ENCODE data around the gene DPYSL5. TPM values are rescaled to one million over a fixed set of nuclear protein-coding genes. Genes with fewer than 3 reads are reported as not detected.
A peak's percentile ranks its signal among the peaks of the same experiment; 100 is the strongest.
"Not testable (repeated sequence)": the region's sequence is repeated elsewhere in the genome, so short reads cannot be mapped to it uniquely, and the experiment has no call there.

Gene DPYSL5
- total and polyA plus RNA-seq, 2 donors from 2014 or later, result not detected

GRCh38 chr2:26917135-26917836 is 69.4 kb downstream of the DPYSL5 start:
- no peak overlapping the region for H3K4me3 ChIP-seq (ENCODE audit: low read length in 3 of 3)
- H3K9ac ChIP-seq (ENCODE audit: low read length in 3 of 3), result no peak overlapping the region
- H3K4me1 ChIP-seq (ENCODE audit: control insufficient read depth in 2 of 3, insufficient read depth in 2 of 3, low read depth in 1 of 3, low read length in 3 of 3), result no peaks in the 10 kb centered on the region
- H3K27ac ChIP-seq (ENCODE audit: low read depth in 2 of 2, low read length in 2 of 2), result no peak overlapping the region
- intact Hi-C loops (cut with DNase I), result no loop called here
- FAIRE-seq, result no peak
- TF ChIP-seq CTCF (IDR thresholded peaks at IDR 0.05; ENCODE audit: borderline replicate concordance, extremely low read depth, insufficient read depth), result no peak
- no peaks in the 10 kb centered on the region for H3K27me3 ChIP-seq (ENCODE audit: control insufficient read depth, insufficient read depth, low read length)
- H3K9me3 ChIP-seq (ENCODE audit: control insufficient read depth in 2 of 3, insufficient read depth in 1 of 3, low read length in 3 of 3), result no peaks in the 10 kb centered on the region
- no peaks in the 10 kb centered on the region for H3K36me3 ChIP-seq (ENCODE audit: control insufficient read depth in 2 of 3, insufficient read depth in 3 of 3, low read length in 3 of 3)
- DNase-seq, result no peak

- DNase-seq, result peak in 1 of 5 donors; percentile 1
- H3K36me3 ChIP-seq (ENCODE audit: control insufficient read depth in 2 of 3, insufficient read depth in 3 of 3, low read length in 3 of 3), result no peaks in the 10 kb centered on the region
- intact Hi-C loops (cut with DNase I), result no loop called here
- H3K9ac ChIP-seq (ENCODE audit: low read length in 3 of 3), result no peak overlapping the region
- H3K27me3 ChIP-seq (ENCODE audit: control insufficient read depth, insufficient read depth, low read length), result no peaks in the 10 kb centered on the region
- H3K9me3 ChIP-seq (ENCODE audit: control insufficient read depth in 2 of 3, insufficient read depth in 1 of 3, low read length in 3 of 3), result no peaks in the 10 kb centered on the region
- no peak for FAIRE-seq
- H3K4me3 ChIP-seq (ENCODE audit: low read length in 3 of 3), result no peak overlapping the region
- TF ChIP-seq CTCF (IDR thresholded peaks at IDR 0.05; ENCODE audit: borderline replicate concordance, extremely low read depth, insufficient read depth), result no peak
- peaks cover 0 to 2% (median 0%) of the 10 kb centered on the region in 3 donors for H3K4me1 ChIP-seq (ENCODE audit: control insufficient read depth in 2 of 3, insufficient read depth in 2 of 3, low read depth in 1 of 3, low read length in 3 of 3)
- no peak overlapping the region for H3K27ac ChIP-seq (ENCODE audit: low read depth in 2 of 2, low read length in 2 of 2)
These were observed 73.4 kb downstream of the DPYSL5 start for GRCh38 chr2:26921323-26921722.

DNA sequence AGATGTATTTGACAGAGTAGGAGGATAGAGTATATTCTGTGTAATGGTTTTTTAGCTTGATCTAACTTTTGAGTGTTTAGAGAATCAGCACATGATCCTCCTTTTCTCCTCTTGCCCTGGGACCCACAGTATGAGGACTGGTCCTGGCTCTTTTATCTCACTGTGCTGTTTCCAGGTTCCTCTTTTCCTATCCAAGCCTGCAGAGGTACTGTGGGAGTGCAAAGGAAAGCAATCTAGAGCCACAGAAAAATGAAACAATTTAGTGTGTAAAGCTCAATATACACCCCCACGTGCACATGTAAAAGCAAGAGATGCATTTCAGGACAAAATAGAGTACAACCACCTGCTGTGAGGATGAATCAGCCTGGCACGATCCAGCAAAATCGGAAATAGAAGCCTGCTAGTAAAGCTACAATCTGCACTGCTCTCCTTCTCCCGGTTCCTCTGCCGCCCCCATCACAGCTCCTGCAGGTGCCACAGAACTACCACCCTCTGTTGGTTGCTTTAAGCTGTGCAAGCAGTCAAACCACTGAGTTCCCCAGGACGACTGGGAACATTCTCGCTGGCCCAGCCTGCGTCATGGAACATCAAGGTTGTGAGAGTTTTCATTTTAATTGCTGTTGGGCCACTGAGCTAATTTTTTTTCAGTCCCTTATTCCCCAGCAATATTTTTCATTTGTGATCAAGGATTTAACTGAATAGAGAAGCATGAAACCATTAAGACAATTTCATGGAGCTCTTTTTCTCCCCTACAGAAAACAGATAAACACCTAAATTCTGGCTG is 74.7 kb downstream of the DPYSL5 start:
- Histone ChIP-seq H3K27me3 (ENCODE audit: control insufficient read depth, insufficient read depth, low read length) (no peaks in the 10 kb centered on the region), H3K4me3 (ENCODE audit: low read length in 3 of 3) (no peak overlapping the region), H3K9ac (ENCODE audit: low read length in 3 of 3) (no peak overlapping the region), H3K27ac (ENCODE audit: low read depth in 2 of 2, low read length in 2 of 2) (no peak overlapping the region), H3K36me3 (ENCODE audit: control insufficient read depth in 2 of 3, insufficient read depth in 3 of 3, low read length in 3 of 3) (no peaks in the 10 kb centered on the region), H3K4me1 (ENCODE audit: control insufficient read depth in 2 of 3, insufficient read depth in 2 of 3, low read depth in 1 of 3, low read length in 3 of 3) (peaks cover 0 to 2% (median 0%) of the 10 kb centered on the region in 3 donors), H3K9me3 (ENCODE audit: control insufficient read depth in 2 of 3, insufficient read depth in 1 of 3, low read length in 3 of 3) (no peaks in the 10 kb centered on the region)
- TF ChIP-seq CTCF (IDR thresholded peaks at IDR 0.05; ENCODE audit: borderline replicate concordance, extremely low read depth, insufficient read depth), result peak; percentile 44
- peak in 4 of 5 donors; percentile 63 to 74 (median 66) for DNase-seq
- intact Hi-C loops (cut with DNase I), result no loop called here
- no peak for FAIRE-seq

DNA sequence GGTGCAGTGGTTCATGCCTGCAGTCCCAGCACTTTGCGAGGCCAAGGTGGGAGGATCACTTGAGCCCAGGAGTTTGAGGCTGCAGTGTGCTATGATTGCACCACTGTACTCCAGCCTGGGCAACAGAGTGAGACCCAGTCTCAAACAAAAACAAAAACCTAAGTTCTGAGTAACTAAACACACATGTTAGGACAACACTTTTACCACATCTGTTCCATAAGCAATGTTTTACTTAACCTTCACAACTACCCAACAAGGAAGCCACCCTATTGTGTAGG is 75.2 kb downstream of the DPYSL5 start:
- H3K27me3 ChIP-seq (ENCODE audit: control insufficient read depth, insufficient read depth, low read length); intact Hi-C loops (cut with DNase I); H3K36me3 ChIP-seq (ENCODE audit: control insufficient read depth in 2 of 3, insufficient read depth in 3 of 3, low read length in 3 of 3); H3K9ac ChIP-seq (ENCODE audit: low read length in 3 of 3); H3K4me3 ChIP-seq (ENCODE audit: low read length in 3 of 3); H3K27ac ChIP-seq (ENCODE audit: low read depth in 2 of 2, low read length in 2 of 2); FAIRE-seq; H3K4me1 ChIP-seq (ENCODE audit: control insufficient read depth in 2 of 3, insufficient read depth in 2 of 3, low read depth in 1 of 3, low read length in 3 of 3); H3K9me3 ChIP-seq (ENCODE audit: control insufficient read depth in 2 of 3, insufficient read depth in 1 of 3, low read length in 3 of 3); DNase-seq: not testable (repeated sequence)

Measured in kidney (tissue), 14 donors.